H1 (cell line): ENCODE measurements around the gene MYO1D. TPM values are rescaled to one million over a fixed set of nuclear protein-coding genes. Genes with fewer than 3 reads are reported as not detected.

ENCODE experiments used
- CTCF ChIA-PET: fragments of 300-600 bp; sonication (Branson Sonifier 250); formaldehyde crosslinking; loops from one replicate; lab custom pipeline; 2021; ENCODE audit not compliant: partially characterized antibody; lab: Charles Lee
- POLR2A ChIA-PET: fragments of 300-600 bp; sonication (Branson Sonifier 250); formaldehyde crosslinking; loops from one replicate; lab custom pipeline; 2021; ENCODE audit warnings: inconsistent platforms; ENCODE audit not compliant: partially characterized antibody; lab: Charles Lee
- DNase-seq, 2 experiments: peaks; one replicate each; pipeline versions ENCODE4 v3.0.0 to v3.0.0-alpha.2; 2010 to 2022; ENCODE audit warnings: low spot score in 2 of 2, low read depth in 1 of 2, mixed read lengths in 1 of 2
- FAIRE-seq: peaks from 2 replicates; lab custom pipeline; 2011; peaks lifted over from hg19 to GRCh38; lab: Jason Lieb, UNC
- H2AFZ ChIP-seq: 2 replicates; pipeline ENCODE4 v1.8.1; 2012; ENCODE audit warnings: low read length, inconsistent platforms
- H2AK5ac ChIP-seq: 2 replicates; pipeline ENCODE4 v1.6.1; 2013; ENCODE audit warnings: low read depth, low read length
- H2BK120ac ChIP-seq: replicated peaks from 2 replicates; pipeline ENCODE3; 2013; ENCODE audit warnings: low read depth, low read length, inconsistent platforms
- H2BK12ac ChIP-seq: 2 replicates; pipeline ENCODE4 v1.6.1; 2013; ENCODE audit warnings: low read depth, low read length
- H2BK15ac ChIP-seq: 2 replicates; pipeline ENCODE4 v1.6.1; 2013; ENCODE audit warnings: low read length
- H2BK20ac ChIP-seq: 2 replicates; pipeline ENCODE4 v1.6.1; 2013; ENCODE audit warnings: low read length
- H2BK5ac ChIP-seq: 2 replicates; pipeline ENCODE4 v1.6.1; 2013; ENCODE audit warnings: low read depth, low read length
- H3K14ac ChIP-seq: 2 replicates; pipeline ENCODE4 v1.6.1; 2013; ENCODE audit warnings: inconsistent platforms; ENCODE audit not compliant: insufficient read length
- H3K18ac ChIP-seq: 2 replicates; pipeline ENCODE4 v1.6.1; 2013; ENCODE audit warnings: low read length; ENCODE audit errors: extremely low read depth
- H3K23ac ChIP-seq: 2 replicates; pipeline ENCODE4 v1.6.1; 2013; ENCODE audit warnings: inconsistent platforms; ENCODE audit not compliant: insufficient read length
- H3K23me2 ChIP-seq: 2 replicates; pipeline ENCODE4 v1.6.1; 2013; ENCODE audit warnings: low read depth, low read length
- H3K27ac ChIP-seq: 2 replicates; pipeline ENCODE4 v1.6.1; 2011; ENCODE audit warnings: low read depth, low read length, inconsistent platforms
- H3K27me3 ChIP-seq, 4 experiments: replicated peaks in 1 of 4; 1 replicate in 1 of 4; 2 replicates in 3 of 4; pipeline versions ENCODE4 v1.6.1 to v1.8.1; 2011 to 2013; ENCODE audit warnings: low read length in 3 of 4, mild to moderate bottlenecking in 3 of 4, inconsistent platforms in 2 of 4, mixed read lengths in 2 of 4, moderate library complexity in 1 of 4; ENCODE audit not compliant: control insufficient read depth in 3 of 4, insufficient read depth in 3 of 4; ENCODE audit errors: extremely low read depth in 1 of 4
- H3K36me3 ChIP-seq, 4 experiments: 2 replicates each; pipeline versions ENCODE4 v1.6.1 to v1.8.1; 2011 to 2013; ENCODE audit warnings: mild to moderate bottlenecking in 4 of 4, low read length in 3 of 4, moderate library complexity in 2 of 4, control low read depth in 1 of 4, inconsistent platforms in 1 of 4; ENCODE audit not compliant: insufficient read depth in 4 of 4, control insufficient read depth in 2 of 4
- H3K4ac ChIP-seq: replicated peaks from 2 replicates; pipeline ENCODE3; 2013; ENCODE audit warnings: low read length, low read depth, mixed read lengths, inconsistent platforms; ENCODE audit not compliant: insufficient read length
- H3K4me1 ChIP-seq, 4 experiments: replicated peaks in 1 of 4; 1 replicate in 1 of 4; 2 replicates in 3 of 4; pipeline versions ENCODE4 v1.6.1 to v1.8.1; 2011 to 2013; ENCODE audit warnings: low read length in 3 of 4, inconsistent platforms in 2 of 4, mixed read lengths in 1 of 4; ENCODE audit not compliant: insufficient read depth in 4 of 4, control insufficient read depth in 3 of 4
- H3K4me2 ChIP-seq, 2 experiments: 2 replicates each; pipeline versions ENCODE4 v1.6.1 to v1.8.1; 2011 to 2013; ENCODE audit warnings: low read depth in 2 of 2, low read length in 2 of 2, control low read depth in 1 of 2, inconsistent platforms in 1 of 2, mild to moderate bottlenecking in 1 of 2; ENCODE audit not compliant: insufficient read depth in 1 of 2
- H3K4me3 ChIP-seq, 4 experiments: fragments of 200-600, 300-600 bp in 1 of 4; sonication (generic), shearing (Covaris generic), sonication (Bioruptor Twin) in 1 of 4; 2 replicates each; pipeline versions ENCODE4 v1.5.1 to v1.8.1; 2011 to 2016; ENCODE audit warnings: low read length in 4 of 4, low read depth in 3 of 4, control low read depth in 2 of 4, inconsistent platforms in 2 of 4, mild to moderate bottlenecking in 2 of 4, mixed read lengths in 1 of 4, moderate library complexity in 1 of 4; ENCODE audit not compliant: insufficient read depth in 2 of 4; ENCODE audit errors: extremely low read depth in 1 of 4
- H3K56ac ChIP-seq: replicated peaks from 2 replicates; pipeline ENCODE3; 2013; ENCODE audit warnings: low read depth, mild to moderate bottlenecking, mixed read lengths, low read length, inconsistent platforms; ENCODE audit not compliant: insufficient read length
- H3K79me1 ChIP-seq: 2 replicates; pipeline ENCODE4 v1.6.1; 2013; ENCODE audit warnings: low read depth, low read length, control low read depth
- H3K79me2 ChIP-seq, 2 experiments: 2 replicates each; pipeline versions ENCODE4 v1.6.1 to v1.8.1; 2012 to 2013; ENCODE audit warnings: low read length in 2 of 2, mild to moderate bottlenecking in 2 of 2, inconsistent platforms in 1 of 2; ENCODE audit not compliant: insufficient read depth in 2 of 2, control insufficient read depth in 1 of 2
- H3K9ac ChIP-seq, 4 experiments: replicated peaks in 1 of 4; 1 replicate in 1 of 4; 2 replicates in 3 of 4; pipeline versions ENCODE4 v1.6.1 to v1.8.1; 2011 to 2013; ENCODE audit warnings: low read depth in 3 of 4, low read length in 3 of 4, control low read depth in 2 of 4, mild to moderate bottlenecking in 2 of 4, moderate library complexity in 2 of 4, inconsistent platforms in 1 of 4; ENCODE audit errors: extremely low read depth in 1 of 4
- H3K9me3 ChIP-seq, 2 experiments: 2 replicates each; pipeline versions ENCODE4 v1.6.1 to v1.8.1; 2012 to 2013; ENCODE audit warnings: mild to moderate bottlenecking in 2 of 2, moderate library complexity in 2 of 2, control low read depth in 1 of 2, inconsistent platforms in 1 of 2, low read depth in 1 of 2, low read length in 1 of 2, mixed read lengths in 1 of 2; ENCODE audit not compliant: insufficient read depth in 2 of 2
- H4K20me1 ChIP-seq, 2 experiments: replicated peaks in 1 of 2; 2 replicates each; pipeline versions ENCODE3 to v1.8.1; 2011 to 2013; ENCODE audit warnings: inconsistent platforms in 2 of 2, low read length in 2 of 2, mild to moderate bottlenecking in 1 of 2; ENCODE audit not compliant: insufficient read depth in 2 of 2, control insufficient read depth in 1 of 2
- H4K5ac ChIP-seq: 2 replicates; pipeline ENCODE4 v1.6.1; 2013; ENCODE audit warnings: low read length, low read depth, mixed read lengths, inconsistent platforms; ENCODE audit not compliant: insufficient read length
- H4K8ac ChIP-seq: 2 replicates; pipeline ENCODE4 v1.8.0; 2013; ENCODE audit warnings: mild to moderate bottlenecking, moderate library complexity, low read length, inconsistent platforms; ENCODE audit not compliant: insufficient read depth; ENCODE audit errors: extremely low read depth
- H4K91ac ChIP-seq: replicated peaks from 2 replicates; pipeline ENCODE3; 2013; ENCODE audit warnings: low read length, mixed read lengths, inconsistent platforms; ENCODE audit not compliant: insufficient read length
- CHD2 ChIP-seq: IDR thresholded peaks from 2 replicates; pipeline ENCODE4 v1.6.1; 2012; ENCODE audit warnings: low read length, improper control_type of control experiment
- CREB1 ChIP-seq: IDR thresholded peaks from 2 replicates; pipeline ENCODE4 v1.6.1; 2012; ENCODE audit warnings: inconsistent platforms
- PHF8 ChIP-seq: fragments of 200-600 bp; sonication (generic); conservative IDR thresholded peaks from 2 replicates; pipeline ENCODE4 v1.7.1; 2012; ENCODE audit warnings: low read depth, mild to moderate bottlenecking, inconsistent platforms, low read length, moderate library complexity
- SIRT6 ChIP-seq: IDR thresholded peaks from one replicate; pipeline ENCODE4 v1.7.1; 2012; ENCODE audit warnings: low read length, inconsistent platforms
- WGBS, 2 experiments: shearing (Covaris generic) in 1 of 2; methylation state at CpG; one replicate each; pipeline versions ENCODE4 v1.1.6 to v1.1.7; 2013 to 2015; ENCODE audit warnings: low lambda C conversion rate in 2 of 2, mixed read lengths in 2 of 2, inconsistent platforms in 1 of 2, low coverage in 1 of 2, missing lambda C conversion rate in 1 of 2; ENCODE audit not compliant: insufficient replicate concordance in 2 of 2, insufficient coverage in 1 of 2, insufficient read length in 1 of 2; ENCODE audit errors: extremely low coverage in 1 of 2, missing lambda C conversion rate in 1 of 2; 5-methylcytosine and 5-hydroxymethylcytosine counted together
- polyA plus RNA-seq, 7 experiments: library from polyadenylated mRNA; depleted of rRNA in 3 of 7; stranded (reverse) in 5 of 7; unstranded in 2 of 7; fragments of >200 nt in 5 of 7; fragments of 200-250 nt in 2 of 7; gene quantifications; 1 replicate in 5 of 7; 2 replicates in 1 of 7; 4 replicates in 1 of 7; pipeline versions ENCODE4 v1.2.1 to v1.2.3, GENCODE V29; 2011 to 2013; ENCODE audit warnings: missing spikeins in 2 of 7, mixed read lengths in 2 of 7
- total RNA-seq: library from RNA; stranded (reverse); fragmentation: NEBNext Ultra II Directional; extraction: Animal tissue kit (Norgen Biotek cat#: 25700); gene quantifications from 2 replicates; pipeline ENCODE4 v1.2.1, GENCODE V29; 2021

The MYO1D gene
- total and polyA plus RNA-seq, 2 of the 8 experiments (the other 6 are each of a cell fraction or from before 2014, with no cell fraction given): 6.5 to 25.4 TPM

GRCh38 chr17:32806646-32807045, 70.3 kb downstream of the MYO1D start:
- Histone ChIP-seq H4K91ac (no peak overlapping the region), H4K20me1 (peaks cover 0 to 2% of the 10 kb centered on the region in 2 experiments), H4K8ac (no peak overlapping the region), H3K4me3 (no peak overlapping the region), H2BK20ac (no peak overlapping the region), H3K27ac (no peak overlapping the region), H3K18ac (no peak overlapping the region), H3K79me1 (no peaks in the 10 kb centered on the region; the same call in 1 of the 2 replicates), H2BK15ac (no peak overlapping the region), H3K79me2 (no peaks in the 10 kb centered on the region), H2BK120ac (no peak overlapping the region), H3K9me3 (no peaks in the 10 kb centered on the region), H3K14ac (no peak overlapping the region), H3K56ac (no peak overlapping the region), H3K9ac (no peak overlapping the region), H3K27me3 (no peaks in the 10 kb centered on the region), H2BK12ac (no peak overlapping the region), H2AFZ (no peak overlapping the region), H3K36me3 (no peaks in the 10 kb centered on the region), H4K5ac (no peak overlapping the region), H3K4ac (no peak overlapping the region), H3K4me1 (no peaks in the 10 kb centered on the region), H3K23ac (no peak overlapping the region), H2AK5ac (no peak overlapping the region), H2BK5ac (no peak overlapping the region), H3K4me2 (no peak overlapping the region), H3K23me2 (no peaks in the 10 kb centered on the region)
- no peak for FAIRE-seq
- ChIA-PET CTCF (interaction anchor here (1.4 kb wide), 1 partner anchor 19 kb away, joined by 3 read pairs; no protein-coding TSS in a partner anchor), POLR2A (interaction anchor here (1.2 kb wide), 1 partner anchor 71 kb away, joined by 3 read pairs; no protein-coding TSS in a partner anchor)
- DNase-seq: no peak
- WGBS, 2 experiments: 89% methylated on average over 2 of the region's 2 CpGs; no CpG with 5 or more reads in 1 of the 2 experiments
- TF ChIP-seq CHD2 (no peak), PHF8 (no peak), CREB1 (no peak), SIRT6 (no peak)
